GM12801 (cell line): ENCODE measurements around the gene RRAD.

Experiments used
- CTCF ChIP-seq: IDR thresholded peaks from one replicate; pipeline ENCODE4 v1.5.1; 2011; ENCODE audit warnings: control low read depth; ENCODE audit not compliant: insufficient read length; ENCODE audit errors: extremely low read depth

RRAD gene

GRCh38 chr16:66961065-66961744 lies 35.9 kb upstream of the RRAD start, which contains the start of gene CES3:
TSS of gene CES3 (plus strand) at chr16:66961266. CDS start at chr16:66961308, 42 bp downstream.
- TF ChIP-seq CTCF, result peak; percentile 12

GRCh38 chr16:66960270-66960669 lies 34.9 kb upstream of the RRAD start:
- no peak for TF ChIP-seq CTCF

- no peak for TF ChIP-seq CTCF
These were observed 34.4 kb upstream of the RRAD start for GRCh38 chr16:66959704-66960161.

GRCh38 chr16:66958857-66959703 lies 33.7 kb upstream of the RRAD start:
- no peak for TF ChIP-seq CTCF

GRCh38 chr16:66954097-66954659 lies 28.8 kb upstream of the RRAD start:
- TF ChIP-seq CTCF, result peak; percentile 12

GRCh38 chr16:66953462-66954096 lies 28.2 kb upstream of the RRAD start:
- TF ChIP-seq CTCF, result no peak

GRCh38 chr16:66952430-66953110 lies 27.2 kb upstream of the RRAD start:
- TF ChIP-seq CTCF, result no peak
